Lower lobe of right lung (tissue), 2 donors: ENCODE data around the gene JAG2. TPM values are rescaled to one million over a fixed set of nuclear protein-coding genes. Genes with fewer than 3 reads are reported as not detected.
A peak's percentile ranks its signal among the peaks of the same experiment; 100 is the strongest.

ENCODE experiments used
- ATAC-seq, 2 donors: fragments of 200-7000 bp; cut with Tn5 transposase; one replicate each; pipeline ENCODE4 v1.9.1; 2020 to 2022; ENCODE audit warnings: mild to moderate bottlenecking in 2 of 2, moderate library complexity in 2 of 2
- DNase-seq: peaks from one replicate; pipeline ENCODE4 v3.0.0-alpha.2; 2020
- H3K27ac ChIP-seq: fragments of 200-600 bp; one replicate; pipeline ENCODE4 v1.8.0; 2022
- H3K27me3 ChIP-seq: fragments of 200-600 bp; one replicate; pipeline ENCODE4 v1.8.0; 2022; ENCODE audit warnings: low read depth
- H3K36me3 ChIP-seq: fragments of 200-600 bp; one replicate; pipeline ENCODE4 v1.8.0; 2022; ENCODE audit warnings: mild to moderate bottlenecking
- H3K4me1 ChIP-seq: fragments of 200-600 bp; one replicate; pipeline ENCODE4 v1.8.0; 2022
- H3K4me3 ChIP-seq: fragments of 200-600 bp; one replicate; pipeline ENCODE4 v1.8.0; 2022; ENCODE audit warnings: mild to moderate bottlenecking
- H3K9me3 ChIP-seq: fragments of 200-600 bp; one replicate; pipeline ENCODE4 v1.8.0; 2022
- intact Hi-C: fragments of 100-400 bp; cut with DNase I; formaldehyde crosslinking; loops from one replicate; pipeline ENCODE4 v1.11.0; 2022
- total RNA-seq: library from RNA; stranded (reverse); fragmentation: NEBNext Ultra II Directional; extraction: Animal tissue kit (Norgen Biotek cat#: 25700); gene quantifications from one replicate; pipeline ENCODE4 v1.2.1, GENCODE V29; 2021
- TF ChIP-seq, protein P1 (sequence below): fragments of 200-600 bp; IDR thresholded peaks from one replicate; pipeline ENCODE4 v1.8.0; 2022; ENCODE audit warnings: antibody characterized with exemption, mild to moderate bottlenecking
- donor health status: DM: no; HTN: yes; CAD: no; lungs with severe emphysema.

JAG2 gene
- total RNA-seq, 1 donor from 2014 or later: 29.2 TPM

DNA sequence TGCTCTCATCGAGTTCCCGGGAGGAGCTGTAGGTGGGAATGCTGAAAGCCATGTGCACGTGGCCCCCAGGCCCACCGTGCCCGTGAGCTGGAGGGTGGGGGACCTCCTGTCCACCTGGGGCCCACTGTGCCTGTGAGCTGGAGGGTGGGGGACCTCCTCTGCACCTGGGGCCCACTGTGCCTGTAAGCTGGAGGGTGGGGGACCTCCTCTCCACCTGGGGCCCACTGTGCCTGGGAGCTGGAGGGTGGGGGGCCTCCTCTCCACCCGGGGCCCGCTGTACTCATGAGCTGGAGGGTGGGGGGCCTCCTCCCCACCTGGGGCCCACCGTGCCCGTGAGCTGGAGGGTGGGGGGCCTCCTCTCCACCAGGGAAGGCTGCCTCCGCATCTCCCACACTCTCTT, 26.5 kb upstream of the JAG2 start:
- intact Hi-C loops: no loop called here
- ATAC-seq (no peak), DNase-seq (no peak)
- H3K4me1 ChIP-seq: peaks cover 67% of the 10 kb centered on the region
- no peaks in the 10 kb centered on the region for H3K9me3 ChIP-seq
- peaks cover 73% of the 10 kb centered on the region for H3K27me3 ChIP-seq
- no peaks in the 10 kb centered on the region for H3K36me3 ChIP-seq
- no peak overlapping the region for H3K4me3 ChIP-seq
- TF ChIP-seq, protein P1, sequence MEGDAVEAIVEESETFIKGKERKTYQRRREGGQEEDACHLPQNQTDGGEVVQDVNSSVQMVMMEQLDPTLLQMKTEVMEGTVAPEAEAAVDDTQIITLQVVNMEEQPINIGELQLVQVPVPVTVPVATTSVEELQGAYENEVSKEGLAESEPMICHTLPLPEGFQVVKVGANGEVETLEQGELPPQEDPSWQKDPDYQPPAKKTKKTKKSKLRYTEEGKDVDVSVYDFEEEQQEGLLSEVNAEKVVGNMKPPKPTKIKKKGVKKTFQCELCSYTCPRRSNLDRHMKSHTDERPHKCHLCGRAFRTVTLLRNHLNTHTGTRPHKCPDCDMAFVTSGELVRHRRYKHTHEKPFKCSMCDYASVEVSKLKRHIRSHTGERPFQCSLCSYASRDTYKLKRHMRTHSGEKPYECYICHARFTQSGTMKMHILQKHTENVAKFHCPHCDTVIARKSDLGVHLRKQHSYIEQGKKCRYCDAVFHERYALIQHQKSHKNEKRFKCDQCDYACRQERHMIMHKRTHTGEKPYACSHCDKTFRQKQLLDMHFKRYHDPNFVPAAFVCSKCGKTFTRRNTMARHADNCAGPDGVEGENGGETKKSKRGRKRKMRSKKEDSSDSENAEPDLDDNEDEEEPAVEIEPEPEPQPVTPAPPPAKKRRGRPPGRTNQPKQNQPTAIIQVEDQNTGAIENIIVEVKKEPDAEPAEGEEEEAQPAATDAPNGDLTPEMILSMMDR: no peak
- H3K27ac ChIP-seq: peak overlapping the region; percentile 80

GRCh38 chr14:105193916-105194782, 25.6 kb upstream of the JAG2 start:
- H3K4me1 ChIP-seq: peaks cover 62% of the 10 kb centered on the region
- TF ChIP-seq, protein P1: no peak
- DNase-seq (no peak), ATAC-seq (no peak)
- H3K4me3 ChIP-seq: no peak overlapping the region
- H3K27me3 ChIP-seq: peaks cover 64% of the 10 kb centered on the region
- no peaks in the 10 kb centered on the region for H3K36me3 ChIP-seq
- intact Hi-C loops: no loop called here
- H3K27ac ChIP-seq: peak overlapping the region; percentile 80
- H3K9me3 ChIP-seq: no peaks in the 10 kb centered on the region

- no peak for DNase-seq
- Histone ChIP-seq H3K4me3 (no peak overlapping the region), H3K27ac (peak overlapping the region; percentile 78)
Measured at GRCh38 chr14:105192866-105193731, 24.5 kb upstream of the JAG2 start.

DNA sequence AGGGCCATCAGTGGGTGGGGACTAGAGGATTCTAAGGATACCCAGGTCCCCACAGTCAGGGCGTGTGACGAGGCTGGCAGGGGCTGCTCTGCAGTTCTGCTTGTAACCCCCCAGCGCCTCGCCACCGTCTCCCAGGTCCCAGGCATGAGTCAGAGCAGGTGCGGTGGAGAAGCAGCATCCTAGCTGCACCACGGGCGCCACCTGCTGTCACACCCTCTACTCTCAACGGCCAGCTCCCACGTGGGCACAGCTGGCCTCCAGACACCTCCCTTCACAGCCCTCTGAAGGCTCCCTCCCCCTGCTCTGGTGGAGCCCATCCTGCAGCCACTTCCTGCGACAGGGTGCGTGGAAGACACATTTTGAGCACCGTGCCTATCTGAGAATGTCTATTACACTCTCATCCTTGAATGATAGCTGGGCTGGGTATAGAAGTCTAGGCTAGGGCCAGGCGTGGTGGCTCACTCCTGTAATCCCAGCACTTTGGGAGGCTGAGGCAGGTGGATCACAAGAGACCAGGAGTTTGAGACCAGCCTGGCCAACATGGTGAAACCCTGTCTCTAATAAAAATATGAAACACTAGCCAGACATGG, 19.5 kb upstream of the JAG2 start:
- DNase-seq (peak; percentile 76), ATAC-seq (peak; percentile 74 to 80)
- intact Hi-C loops: no loop called here
- Histone ChIP-seq H3K4me1 (peaks cover 3% of the 10 kb centered on the region), H3K27me3 (peaks cover 10% of the 10 kb centered on the region), H3K9me3 (no peaks in the 10 kb centered on the region), H3K36me3 (no peaks in the 10 kb centered on the region), H3K27ac (no peak overlapping the region), H3K4me3 (no peak overlapping the region)
- TF ChIP-seq, protein P1: peak; percentile 41

More at GRCh38 chr14:105192866-105193731, 24.5 kb upstream of the JAG2 start:
- Histone ChIP-seq H3K9me3 (no peaks in the 10 kb centered on the region), H3K36me3 (no peaks in the 10 kb centered on the region), H3K27me3 (peaks cover 54% of the 10 kb centered on the region), H3K4me1 (peaks cover 52% of the 10 kb centered on the region)
- TF ChIP-seq, protein P1: no peak
- intact Hi-C loops: no loop called here
- no peak for ATAC-seq

DNA sequence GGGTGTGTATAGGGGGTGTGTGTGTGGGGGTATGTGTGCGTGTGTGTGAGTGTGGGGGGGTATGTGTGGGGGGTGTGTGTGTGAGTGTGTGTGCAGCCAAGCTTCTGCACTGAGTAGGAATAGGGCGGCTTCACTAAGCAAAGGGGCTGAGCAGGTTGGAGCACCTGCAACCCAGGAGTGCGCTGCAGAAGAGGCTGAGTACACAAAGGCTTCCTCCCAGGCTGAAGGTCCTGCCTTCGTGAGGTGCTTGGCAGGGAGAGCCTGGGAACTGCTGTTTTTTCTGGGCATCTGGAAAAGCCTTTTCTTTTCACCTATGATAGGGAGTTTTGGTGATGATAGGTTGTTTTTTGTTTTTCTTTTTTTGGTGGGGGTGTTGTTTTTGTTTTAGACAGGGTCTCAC, 18.5 kb upstream of the JAG2 start:
- ATAC-seq (peak; percentile 80 to 83), DNase-seq (no peak)
- TF ChIP-seq, protein P1: no peak
- H3K27ac ChIP-seq: no peak overlapping the region
- intact Hi-C loops: no loop called here
- peaks cover 4% of the 10 kb centered on the region for H3K4me1 ChIP-seq
- no peak overlapping the region for H3K4me3 ChIP-seq
- no peaks in the 10 kb centered on the region for H3K9me3 ChIP-seq
- H3K36me3 ChIP-seq: no peaks in the 10 kb centered on the region
- H3K27me3 ChIP-seq: peaks cover 10% of the 10 kb centered on the region
